NT2/D1 (cell line): ENCODE measurements around the gene NPC2.

Experiments used
- YY1 ChIP-seq: IDR thresholded peaks from 2 replicates; pipeline ENCODE4 v1.6.1; 2011; ENCODE audit not compliant: insufficient read length, insufficient read depth
- ZNF274 ChIP-seq: IDR thresholded peaks from 2 replicates; pipeline ENCODE4 v1.6.1; 2011; ENCODE audit warnings: mild to moderate bottlenecking, low read depth, low read length

DNA sequence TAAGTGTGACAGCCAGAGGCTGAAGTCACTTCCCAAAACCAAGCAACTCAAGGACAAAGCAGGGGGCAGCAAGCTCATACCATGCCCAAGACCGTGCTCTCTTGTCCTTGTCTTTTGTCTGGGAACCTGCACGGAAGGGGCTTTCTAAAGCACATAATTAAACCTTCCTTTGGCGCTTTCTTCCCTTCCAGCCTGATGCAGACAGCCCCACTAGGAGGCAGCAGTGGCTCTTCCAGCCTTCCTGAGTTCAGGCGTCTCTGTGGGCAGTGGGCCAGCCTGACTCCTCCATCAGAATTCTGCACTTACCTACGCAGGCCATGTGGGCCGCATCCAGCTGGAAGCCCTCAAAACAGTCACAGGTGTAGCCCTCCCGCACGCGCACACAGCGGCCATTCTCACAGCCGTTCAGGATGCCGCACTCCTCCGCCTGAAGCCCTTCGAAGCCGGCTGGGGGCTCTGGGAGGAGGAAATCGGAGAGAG, 8.1 kb upstream of the NPC2 start:
- TF ChIP-seq ZNF274, result no peak
- TF ChIP-seq YY1, result no peak
